Hepatic stellate cell (primary cell): Measurements from ENCODE around the gene TDRD7.
"Not testable (repeated sequence)": the region's sequence is repeated elsewhere in the genome, so short reads cannot be mapped to it uniquely, and the experiment has no call there.

Experiments
- DNase-seq: peaks from one replicate; pipeline ENCODE4 v3.0.0; 2011; ENCODE audit warnings: low spot score

Gene TDRD7

GRCh38 chr9:97427885-97428284 is 16.0 kb downstream of the TDRD7 start:
- no peak for DNase-seq

DNA sequence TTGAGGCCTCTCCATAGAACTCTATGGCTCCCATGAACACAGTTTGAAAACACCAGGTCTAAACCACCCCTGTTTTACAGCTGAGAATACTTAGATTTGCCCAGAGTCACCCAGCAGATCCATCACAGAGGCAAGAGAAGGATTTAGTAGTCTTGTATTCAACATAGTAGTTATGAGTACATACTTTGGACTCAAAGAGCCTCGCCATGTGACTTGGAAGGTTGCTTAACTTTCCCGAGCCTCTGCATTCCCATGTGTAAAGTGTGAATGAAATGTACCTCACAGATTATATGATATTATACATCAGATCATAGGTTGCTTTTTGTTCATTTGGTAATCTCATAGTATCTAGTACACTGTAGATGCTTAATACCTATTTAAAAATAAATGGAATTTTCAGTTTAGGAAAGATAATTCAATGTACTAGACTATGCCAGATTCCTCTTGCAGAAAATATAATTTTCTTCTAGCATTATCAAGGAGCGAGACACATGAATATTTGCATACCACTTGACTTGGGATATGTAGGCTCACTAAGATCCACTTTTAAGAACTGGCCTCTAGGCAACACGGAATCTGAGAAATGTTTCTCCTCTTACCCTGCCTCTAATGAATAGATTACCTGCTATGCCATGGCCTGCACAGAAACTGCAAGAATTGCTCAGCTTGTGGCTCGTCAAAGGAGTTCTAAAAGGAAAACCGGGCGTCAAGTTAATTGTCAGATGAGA is 18.6 kb downstream of the TDRD7 start:
- no peak for DNase-seq

- DNase-seq: no peak
Observed at GRCh38 chr9:97431044-97431441, 19.1 kb downstream of the TDRD7 start.

DNA sequence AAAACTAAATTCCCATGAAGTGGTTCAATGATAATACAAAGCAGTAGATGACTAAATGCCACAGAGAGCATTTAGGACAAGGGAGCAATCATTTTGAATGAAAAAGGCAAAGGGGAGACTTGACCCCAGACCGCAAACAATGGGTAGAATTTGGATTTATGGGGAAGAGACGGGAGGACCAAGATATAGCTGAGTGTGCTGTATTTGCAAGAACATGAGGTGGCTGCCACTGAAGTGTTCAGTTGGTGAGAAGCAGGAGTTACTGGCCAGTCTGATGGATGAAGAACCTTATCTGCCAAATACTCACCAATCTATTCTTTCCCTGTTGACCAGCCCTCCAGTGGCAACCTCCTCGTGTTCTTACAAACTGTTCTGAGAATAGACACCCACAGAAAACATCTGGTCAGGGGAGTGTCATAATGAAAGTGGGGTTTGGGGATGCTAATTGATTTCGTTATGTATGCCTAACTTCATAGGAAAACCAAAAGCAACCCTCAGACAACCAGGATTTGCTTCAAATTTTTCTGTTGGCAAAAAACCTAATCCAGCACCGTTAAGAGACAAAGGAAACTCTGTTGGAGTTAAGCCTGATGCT is 19.8 kb downstream of the TDRD7 start:
- no peak for DNase-seq

- DNase-seq: no peak
Observed at GRCh38 chr9:97437051-97437600, 25.2 kb downstream of the TDRD7 start.

DNA sequence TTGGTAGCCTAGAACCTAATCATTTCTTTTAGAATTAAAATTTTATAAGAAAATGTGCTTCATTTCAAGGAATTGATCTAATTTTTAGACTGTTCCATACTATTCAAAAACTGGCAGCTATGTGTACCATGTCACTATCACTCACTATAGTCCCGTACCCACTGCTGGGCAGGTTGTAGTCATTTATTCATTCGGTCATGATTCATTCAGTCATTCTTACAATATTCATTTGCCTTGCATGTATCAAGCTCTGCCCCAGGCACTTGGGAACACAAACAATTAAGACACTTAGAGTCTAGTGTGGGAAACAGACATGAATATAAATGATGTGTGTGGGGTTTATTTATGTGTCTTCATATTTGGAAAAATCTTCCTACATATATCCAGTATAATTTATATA is 26.4 kb downstream of the TDRD7 start:
- DNase-seq: no peak

- DNase-seq: no peak
Observed at GRCh38 chr9:97438666-97439065, 26.8 kb downstream of the TDRD7 start.

- DNase-seq: no peak
Observed at GRCh38 chr9:97440160-97440559, 28.3 kb downstream of the TDRD7 start.

DNA sequence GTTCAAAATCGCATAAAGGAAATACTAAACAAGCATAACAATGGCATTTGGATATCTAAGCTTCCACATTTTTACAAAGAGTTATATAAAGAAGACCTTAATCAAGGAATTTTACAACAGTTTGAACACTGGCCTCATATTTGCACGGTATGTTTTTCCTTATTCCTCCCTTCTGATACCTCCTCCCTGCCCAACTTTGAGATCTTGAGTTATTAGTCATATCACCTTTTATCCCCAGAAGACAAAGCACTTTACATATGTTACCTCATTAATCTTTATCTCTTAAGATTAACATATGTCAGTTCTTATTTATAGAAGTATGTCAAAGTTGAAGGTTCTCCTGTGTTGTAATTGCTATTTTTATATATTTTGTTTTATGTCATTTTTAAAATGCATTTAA is 29.8 kb downstream of the TDRD7 start:
- no peak for DNase-seq

GRCh38 chr9:97445119-97445701 is 33.3 kb downstream of the TDRD7 start:
- no peak for DNase-seq

- no peak for DNase-seq
Observed at GRCh38 chr9:97447001-97447400, 35.1 kb downstream of the TDRD7 start.

DNA sequence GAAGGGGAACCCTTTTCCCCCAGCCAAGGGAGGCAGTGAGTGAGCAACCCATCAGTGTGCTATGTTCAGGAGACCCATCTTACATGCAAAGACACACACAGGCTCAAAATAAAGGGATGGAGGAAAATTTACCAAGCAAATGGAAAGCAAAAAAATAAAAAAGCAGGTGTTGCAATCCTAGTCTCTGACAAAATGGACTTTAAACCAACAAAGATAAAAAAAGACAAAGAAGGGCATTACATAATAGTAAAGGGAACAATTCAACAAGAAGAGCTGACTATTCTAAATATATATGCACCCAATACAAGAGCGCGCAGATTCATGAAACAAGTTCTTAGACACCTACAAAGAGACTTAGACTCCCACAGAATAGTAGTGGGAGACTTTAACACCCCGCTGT is 41.7 kb downstream of the TDRD7 start:
- not testable (repeated sequence) for DNase-seq

DNA sequence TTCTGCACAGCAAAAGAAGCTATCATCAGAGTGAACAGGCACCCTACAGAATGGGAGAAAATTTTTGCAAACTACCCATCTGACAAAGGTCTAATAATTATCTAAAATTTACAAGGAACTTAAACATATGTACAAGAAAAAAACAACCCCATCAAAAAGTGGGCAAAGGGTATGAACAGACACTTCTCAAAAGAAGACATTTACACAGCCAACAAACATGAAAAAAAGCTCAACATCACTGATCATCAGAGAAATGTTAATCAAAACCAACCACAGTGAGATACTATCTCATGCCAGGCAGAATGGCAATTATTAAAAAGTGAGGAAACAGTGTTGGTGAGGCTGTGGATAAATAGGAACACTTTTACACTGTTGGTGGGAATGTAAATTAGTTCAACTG is 44.9 kb downstream of the TDRD7 start:
- not testable (repeated sequence) for DNase-seq

- no peak for DNase-seq
Observed at GRCh38 chr9:97459326-97459725, 47.4 kb downstream of the TDRD7 start.

- no peak for DNase-seq
Observed at GRCh38 chr9:97462159-97462558, 50.3 kb downstream of the TDRD7 start.

DNA sequence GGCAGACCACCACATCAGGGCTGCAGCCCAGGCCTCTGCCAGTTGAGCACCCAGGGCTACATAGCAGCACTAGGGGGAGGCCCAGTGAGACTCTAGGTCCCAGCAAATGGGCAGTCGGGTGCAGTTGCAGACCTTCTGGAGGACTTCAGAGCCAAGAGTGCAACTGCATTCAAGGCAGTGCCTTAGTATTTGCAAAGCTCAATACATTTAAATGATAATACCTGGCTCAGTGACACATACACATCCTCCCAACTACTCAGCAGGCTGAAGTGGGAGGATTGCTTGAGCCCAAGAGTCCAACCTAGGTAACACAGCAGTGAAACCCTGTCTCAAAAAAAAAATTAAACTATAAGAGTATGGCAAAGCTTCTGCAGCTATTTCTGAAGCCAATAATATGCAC is 51.0 kb downstream of the TDRD7 start:
- DNase-seq: no peak

DNA sequence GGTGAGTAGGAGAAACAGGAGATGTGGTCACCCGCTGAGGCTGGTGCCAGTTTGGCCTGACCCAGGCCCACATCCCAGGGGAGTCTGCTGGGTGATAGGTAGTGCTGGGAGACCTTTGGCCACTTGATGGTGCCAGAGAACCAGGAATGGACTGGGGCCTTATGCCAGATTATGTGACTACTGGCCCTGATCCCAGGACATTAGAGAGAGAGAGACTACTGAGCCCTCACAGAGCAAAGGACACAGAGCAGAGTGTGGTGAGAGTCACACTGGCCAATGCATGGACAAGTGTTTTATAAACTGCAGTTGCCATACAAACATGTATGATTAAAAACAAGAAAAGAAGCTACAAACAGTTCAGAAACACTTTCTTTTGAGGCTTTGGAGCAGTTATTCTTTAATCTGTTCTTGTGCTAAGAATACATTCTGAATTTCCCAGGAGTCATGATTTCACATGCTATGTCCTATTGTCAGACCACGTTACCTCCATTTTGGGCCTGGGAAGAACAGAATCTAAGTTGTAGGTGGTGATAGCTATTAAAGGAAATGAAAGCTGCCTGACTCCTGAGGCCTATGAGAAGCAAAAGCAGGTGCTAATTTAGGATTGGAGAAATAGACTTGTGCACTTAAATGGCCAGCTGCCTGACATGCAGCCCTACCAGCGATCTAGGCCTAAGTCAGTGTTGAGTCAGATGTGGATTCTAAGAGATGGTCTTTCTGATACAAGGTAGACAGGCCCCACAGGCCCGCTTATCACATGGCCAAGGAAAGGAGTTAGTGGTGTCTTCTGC is 57.0 kb downstream of the TDRD7 start:
- peak; percentile 65 for DNase-seq

- DNase-seq: no peak
Observed at GRCh38 chr9:97470076-97470475, 58.2 kb downstream of the TDRD7 start.

DNA sequence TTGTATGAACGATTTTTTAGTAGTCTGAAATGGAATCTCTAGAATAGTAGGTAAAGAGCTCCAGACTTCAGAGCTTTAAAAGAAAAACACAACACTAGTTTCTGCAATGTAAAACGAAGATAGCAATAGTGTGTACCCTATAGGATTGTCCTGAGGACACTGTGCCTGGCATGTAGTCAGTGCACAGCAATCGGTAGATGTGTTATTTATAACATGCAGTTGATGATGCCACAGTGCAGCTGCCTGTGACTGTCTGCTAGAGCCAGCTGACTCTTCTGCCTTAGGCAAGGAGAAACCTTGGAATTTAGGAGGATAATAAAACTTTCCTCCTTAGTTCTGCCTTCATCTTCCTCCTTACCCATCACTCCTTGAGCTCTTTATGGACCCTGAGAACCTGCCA is 61.8 kb downstream of the TDRD7 start:
- no peak for DNase-seq

DNA sequence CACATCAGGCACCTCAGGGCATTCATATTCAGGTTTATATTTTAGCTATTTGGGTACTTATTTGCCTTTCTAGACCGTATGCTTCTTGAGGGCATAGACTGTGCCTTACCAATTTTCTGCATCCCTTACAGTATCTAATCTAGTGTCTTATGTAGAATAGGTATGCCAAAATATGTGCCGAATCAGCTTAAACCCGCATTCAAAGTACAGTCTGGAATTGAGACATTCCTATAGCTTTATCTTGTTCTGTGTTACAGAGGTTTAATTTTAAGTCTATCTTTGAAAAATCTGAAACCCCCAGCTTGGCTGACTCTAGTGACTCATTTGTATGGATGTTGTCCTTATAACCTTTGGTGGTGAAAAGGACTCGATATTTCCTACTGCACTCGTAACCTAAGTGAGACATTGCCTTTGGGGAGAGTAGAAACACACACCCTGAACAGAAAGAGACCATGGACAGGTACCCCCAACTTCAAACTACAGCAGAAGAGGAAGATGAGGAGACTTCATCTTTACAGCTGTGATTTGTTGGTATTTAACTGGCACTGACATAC is 62.6 kb downstream of the TDRD7 start:
- no peak for DNase-seq

DNA sequence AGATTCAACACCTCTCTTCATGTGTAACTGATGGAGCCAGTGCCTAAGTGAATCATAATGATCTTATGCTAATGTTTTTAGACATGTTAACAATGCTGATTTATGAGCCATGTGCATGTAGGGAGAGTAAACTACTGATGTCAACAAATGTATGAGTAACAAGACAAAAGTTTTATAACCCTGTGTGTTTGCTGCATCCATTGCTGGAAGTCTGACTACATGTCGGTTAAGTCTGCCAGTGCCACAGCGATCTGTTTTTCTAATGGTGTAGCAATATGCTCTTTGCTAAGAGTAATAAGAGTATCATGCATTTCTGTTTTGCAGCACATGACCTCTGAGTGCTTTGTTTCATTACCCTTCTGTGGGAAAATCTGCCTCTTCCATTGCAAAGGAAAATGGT is 63.2 kb downstream of the TDRD7 start:
- no peak for DNase-seq

GRCh38 chr9:97478301-97478981 is 66.5 kb downstream of the TDRD7 start:
- no peak for DNase-seq
